GM19351 (cell line): ENCODE results near the gene RIOK3.
A peak's percentile ranks its signal among the peaks of the same experiment; 100 is the strongest.
"Not testable (repeated sequence)": the region's sequence is repeated elsewhere in the genome, so short reads cannot be mapped to it uniquely, and the experiment has no call there.

ENCODE experiments used
- ATAC-seq: cut with Tn5 transposase; IDR thresholded peaks from one replicate; pipeline ENCODE4 v1.9.1; 2021; ENCODE audit warnings: mild to moderate bottlenecking, moderate library complexity; ENCODE audit not compliant: unreplicated experiment

The RIOK3 gene

DNA sequence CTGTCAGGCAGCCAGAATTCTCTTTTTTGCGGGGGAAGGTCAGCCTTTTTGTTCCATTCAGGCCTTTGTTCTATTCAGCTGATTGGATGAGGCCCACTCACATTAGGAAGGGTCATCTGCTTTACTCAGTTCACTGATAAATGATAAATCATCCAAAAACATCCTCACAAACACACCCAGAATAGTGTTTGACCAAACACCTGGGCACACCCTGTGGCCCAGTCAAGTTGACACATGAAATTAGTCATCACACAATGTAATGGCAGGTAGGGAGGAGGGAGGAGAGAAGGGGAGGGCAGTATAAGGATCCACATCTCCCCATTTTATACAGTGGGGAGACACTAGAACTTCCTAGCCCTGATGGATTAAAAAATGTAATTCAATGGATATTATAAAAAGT lies 41.9 kb downstream of the RIOK3 start:
- no peak for ATAC-seq

DNA sequence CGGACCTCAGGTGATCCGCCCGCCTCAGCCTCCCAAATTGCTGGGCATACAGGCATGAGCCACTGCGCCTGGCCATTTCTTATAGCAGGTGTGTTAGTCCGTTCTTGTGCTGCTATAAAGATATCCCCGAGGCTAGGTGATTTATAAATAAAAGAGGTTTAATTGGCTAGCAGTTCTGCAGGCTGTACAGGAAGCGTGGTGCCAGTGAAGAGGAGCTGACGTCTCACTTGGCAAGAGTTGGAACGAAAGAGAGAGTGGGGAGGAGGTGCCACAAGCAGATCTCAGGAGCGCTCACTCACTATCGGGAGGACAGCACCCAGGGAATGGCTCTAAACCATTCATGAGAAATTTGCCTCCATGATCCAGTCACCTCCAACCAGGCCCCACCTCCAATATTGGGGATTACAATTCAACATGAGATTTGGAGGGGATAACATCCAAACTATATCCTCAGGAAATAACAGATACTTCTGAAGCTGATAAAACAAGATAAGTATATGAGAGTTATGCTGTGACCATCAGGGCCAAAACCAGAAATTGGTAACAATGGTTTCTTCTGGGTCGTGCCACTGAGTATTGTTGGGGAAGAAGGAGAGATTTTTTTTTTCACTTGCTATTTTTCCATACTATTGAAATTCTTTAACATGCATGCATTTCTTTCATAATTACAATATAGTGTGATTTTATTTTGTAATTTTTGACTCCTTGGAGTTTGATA lies 42.8 kb downstream of the RIOK3 start:
- ATAC-seq, result no peak

DNA sequence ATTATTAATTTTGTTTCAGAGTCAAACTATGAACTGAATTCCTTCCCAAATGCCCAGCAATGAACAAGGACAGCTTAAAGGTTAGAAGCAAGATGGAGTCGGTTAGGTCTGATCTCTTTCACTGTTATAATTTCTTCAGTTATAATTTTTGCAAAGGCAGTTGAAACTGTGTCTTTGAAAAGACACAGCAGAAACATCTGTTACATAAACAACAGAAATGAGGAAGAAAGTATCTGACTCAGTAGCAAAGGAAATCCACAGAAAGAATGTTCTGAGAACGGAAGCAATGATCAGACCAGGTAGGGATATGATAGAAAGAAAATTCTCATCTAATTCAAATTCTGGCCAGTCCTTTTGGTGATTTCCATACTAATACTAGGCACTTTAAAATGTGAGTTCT lies 45.0 kb downstream of the RIOK3 start:
- ATAC-seq, result no peak

DNA sequence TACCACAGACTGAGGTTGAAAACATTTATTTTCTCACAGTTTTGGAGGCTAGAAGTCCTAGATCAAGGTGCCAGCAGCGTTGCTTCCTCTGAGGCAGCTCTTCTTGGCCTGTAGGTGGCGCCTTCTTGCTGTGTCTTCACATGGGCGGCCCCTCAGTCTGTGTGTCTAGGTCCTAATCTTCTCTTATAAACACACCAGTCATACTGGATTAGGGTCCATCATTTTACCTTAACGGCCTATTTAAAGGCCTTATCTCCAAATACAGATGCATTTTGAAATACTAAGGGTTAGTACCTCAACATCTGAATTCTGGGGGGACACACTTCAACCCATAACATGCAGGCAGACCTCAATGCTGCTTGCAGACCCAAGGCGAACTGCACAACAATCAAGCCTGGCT lies 45.8 kb downstream of the RIOK3 start:
- ATAC-seq, result peak; percentile 40

DNA sequence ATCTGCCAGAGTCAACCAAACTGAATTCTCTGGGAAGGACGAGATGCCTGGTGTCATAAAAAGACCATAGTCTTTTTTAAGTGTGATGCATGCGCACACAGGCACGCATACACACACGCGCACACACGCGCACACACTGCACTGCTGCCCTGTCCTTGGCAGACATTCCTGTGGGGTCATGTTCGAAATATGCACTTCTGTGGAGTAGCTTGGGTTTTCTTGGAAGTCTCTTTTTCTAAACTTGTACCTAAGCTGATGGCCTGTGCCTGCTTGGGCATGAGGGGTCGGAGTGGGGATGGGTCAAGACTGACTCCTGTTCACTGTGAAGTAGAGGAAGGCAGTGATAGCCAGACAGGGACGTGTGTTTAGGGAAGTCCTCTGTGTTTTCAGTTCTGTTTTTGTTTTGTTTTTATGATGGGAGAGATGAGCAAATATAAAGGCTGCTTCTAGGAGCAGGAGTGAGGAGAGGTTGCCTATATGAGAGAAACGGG lies 46.2 kb downstream of the RIOK3 start:
- no peak for ATAC-seq

DNA sequence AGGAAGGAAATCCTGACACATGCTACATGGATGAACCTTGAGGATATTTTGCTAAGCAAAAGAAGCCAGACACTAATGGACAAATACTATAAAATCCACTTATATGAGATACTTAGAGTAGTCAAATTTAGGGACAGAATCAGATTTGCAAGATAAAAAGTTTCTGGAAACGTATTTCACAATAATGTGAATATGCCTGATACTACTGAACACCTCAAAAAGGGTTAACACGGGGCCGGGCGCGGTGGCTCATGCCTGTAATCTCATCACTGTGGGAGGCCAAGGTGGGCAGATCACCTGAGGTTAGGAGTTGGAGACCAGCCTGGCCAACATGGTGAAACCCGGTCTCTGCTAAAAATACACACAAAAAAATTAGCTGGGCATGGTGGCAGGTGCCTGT lies 48.5 kb downstream of the RIOK3 start:
- no peak for ATAC-seq

DNA sequence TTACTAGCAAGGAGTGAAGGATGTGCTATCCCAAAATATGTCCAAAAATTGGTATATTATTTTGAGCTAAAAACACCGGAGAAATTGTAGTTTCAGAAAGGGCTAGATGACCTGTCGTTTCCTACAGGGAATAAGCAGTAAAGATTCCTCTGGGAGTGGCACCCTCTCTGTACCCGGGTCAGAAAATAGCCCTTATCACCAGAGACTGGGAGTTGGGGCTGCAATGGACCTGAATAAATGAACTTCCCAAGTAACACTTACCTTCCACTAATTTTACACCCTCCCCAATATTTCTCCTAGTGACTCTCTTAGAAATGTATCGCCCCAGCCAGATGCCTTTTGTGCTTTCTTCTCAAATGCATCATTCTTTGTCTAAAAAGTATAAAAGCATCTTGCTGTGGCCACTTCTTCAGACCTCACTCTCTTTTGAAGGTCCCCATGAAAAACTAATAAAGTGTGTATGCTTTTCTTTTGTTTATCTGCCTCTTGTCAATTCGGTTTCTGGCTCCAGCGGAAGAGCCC lies 49.5 kb downstream of the RIOK3 start:
- no peak for ATAC-seq

DNA sequence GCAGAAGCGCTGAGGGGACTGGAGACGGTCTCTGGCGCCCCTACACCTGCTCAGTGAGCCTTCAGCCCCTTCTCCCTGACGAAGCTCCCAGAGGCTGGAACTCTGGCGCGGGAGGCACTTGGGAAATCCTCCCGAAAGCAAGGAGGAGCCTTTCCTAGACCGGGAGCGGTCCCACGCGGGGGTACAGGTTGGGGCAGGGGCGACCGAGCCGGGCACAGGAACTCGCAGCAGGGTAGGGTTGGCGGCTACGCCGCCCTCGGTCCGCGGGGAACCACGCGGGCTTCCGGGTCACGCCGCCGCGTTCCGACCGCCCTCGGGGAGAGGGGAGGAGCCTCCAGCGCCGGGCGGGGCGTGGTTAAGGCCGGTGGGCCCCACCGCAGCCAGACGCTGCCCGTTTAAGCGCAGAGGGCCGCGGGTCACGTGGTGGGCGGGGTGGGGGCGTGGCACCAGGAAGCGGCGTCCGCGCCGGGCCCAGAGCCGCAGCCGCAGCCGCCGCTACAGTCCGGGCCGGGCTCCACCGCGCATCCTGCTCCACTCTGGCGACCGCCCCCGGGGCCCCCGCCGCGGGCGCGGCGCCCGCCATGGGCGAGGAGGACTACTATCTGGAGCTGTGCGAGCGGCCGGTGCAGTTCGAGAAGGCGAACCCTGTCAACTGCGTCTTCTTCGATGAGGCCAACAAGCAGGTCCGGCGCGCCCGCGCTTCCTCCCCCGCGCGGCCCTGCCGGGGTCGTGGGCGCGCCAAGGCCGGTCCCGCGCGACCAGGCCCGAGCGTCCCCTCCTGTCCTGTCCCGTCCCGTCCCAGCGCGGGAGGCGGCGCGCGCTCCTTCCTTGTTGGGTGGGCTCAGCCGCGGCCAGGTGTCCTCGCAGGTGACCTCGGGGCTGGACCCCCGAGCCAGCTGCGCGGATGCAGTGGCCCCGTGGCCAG lies 50.2 kb downstream of the RIOK3 start, which contains the start of gene RMC1:
Gene RMC1, plus strand, starts transcription at position 474 of the 925 bp plus-strand sequence. Its CDS starts 108 bp downstream, at position 582.
- peak; percentile 80 for ATAC-seq

DNA sequence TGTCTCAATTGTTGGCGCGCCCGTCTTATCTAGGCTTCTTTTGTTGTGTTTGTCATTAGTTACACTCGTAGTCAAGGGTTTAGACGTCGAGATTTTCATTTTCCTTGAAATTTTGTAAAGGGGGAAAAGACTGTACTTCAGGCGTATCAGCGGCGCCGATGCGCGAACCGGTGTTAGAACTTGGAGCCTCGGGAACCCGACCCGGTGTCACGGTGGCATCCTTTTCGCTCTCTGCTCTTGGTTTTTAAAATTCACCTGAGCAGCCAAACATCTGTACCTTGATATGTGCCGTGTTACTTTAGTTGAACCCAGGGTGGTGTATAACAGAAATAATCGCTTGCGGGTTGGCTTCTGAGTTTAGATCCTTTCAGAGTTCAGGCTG lies 50.9 kb downstream of the RIOK3 start:
- ATAC-seq, result no peak

DNA sequence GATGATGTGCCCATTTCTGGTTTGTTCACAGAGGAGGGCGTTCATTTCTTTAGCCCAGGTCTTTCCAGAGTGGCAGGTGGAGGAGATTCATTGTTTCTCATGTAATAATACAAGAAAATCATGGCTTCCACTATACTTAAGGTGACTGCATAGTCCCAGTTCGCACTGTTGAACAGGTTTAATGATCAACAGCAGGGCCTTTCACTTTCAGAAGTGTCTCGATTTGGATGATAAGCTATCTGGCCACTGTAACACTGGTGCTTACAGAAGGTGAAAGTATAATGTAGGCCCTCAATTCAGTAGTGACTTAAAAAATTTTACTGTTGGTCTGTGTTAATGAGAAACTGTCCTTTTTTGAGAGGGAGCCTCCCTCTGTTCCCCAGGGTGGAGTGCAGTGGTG lies 51.6 kb downstream of the RIOK3 start:
- ATAC-seq, result peak; percentile 44

DNA sequence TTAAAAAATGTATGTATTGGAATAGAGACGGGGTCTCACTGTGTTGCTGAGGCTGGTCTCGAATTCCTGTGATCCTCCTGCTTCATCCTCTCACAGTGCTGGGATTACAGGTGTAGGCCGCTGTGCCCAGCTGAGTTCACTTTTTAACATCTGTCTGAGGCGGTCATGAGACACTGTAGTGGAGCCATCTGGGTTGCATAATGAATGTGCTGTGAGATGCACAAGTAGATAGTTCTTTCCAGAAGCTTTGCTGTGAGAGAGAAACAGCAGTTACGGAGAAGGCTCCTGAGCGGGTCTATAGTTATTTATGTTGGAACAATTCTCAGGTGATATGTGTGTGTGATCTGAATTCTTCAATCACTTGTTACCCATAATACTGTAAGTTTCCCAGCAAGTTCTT lies 53.3 kb downstream of the RIOK3 start:
- ATAC-seq, result no peak

DNA sequence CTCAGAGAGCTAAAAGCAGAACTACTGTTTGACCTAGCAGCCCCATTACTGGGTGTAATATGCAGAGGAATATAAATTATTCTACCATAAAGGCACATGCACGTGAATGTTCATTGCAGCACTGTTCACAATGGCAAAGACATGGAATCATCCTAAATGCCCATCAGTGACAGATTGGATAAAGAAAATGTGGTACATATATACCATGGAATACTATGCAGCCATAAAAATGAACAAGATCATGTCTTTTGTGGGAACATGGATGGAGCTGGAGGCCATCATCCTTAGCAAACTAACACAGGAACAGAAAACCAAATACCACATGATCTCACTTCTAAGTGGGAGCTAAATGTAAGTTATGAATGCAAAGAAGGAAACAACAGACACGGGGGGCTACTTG lies 57.8 kb downstream of the RIOK3 start:
- ATAC-seq, result not testable (repeated sequence)

DNA sequence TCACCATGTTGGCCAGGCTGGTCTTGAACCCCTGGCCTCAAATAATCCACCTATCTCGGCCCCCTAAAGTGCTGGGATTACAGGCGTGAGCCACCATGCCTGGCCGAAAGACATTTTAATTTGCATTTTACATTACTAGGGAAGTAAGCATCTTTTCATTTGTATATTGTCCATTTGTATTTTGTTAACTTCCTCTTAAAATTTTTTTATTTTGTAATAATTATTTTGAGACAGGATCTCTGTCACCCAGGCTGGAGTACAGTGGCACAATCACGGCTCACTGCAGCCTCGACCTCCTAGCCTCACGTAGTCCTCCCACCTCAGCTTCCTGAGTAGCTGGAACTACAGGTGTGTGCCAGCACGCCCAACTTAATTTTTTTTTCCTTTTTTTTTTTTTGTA lies 59.1 kb downstream of the RIOK3 start:
- ATAC-seq, result not testable (repeated sequence)

DNA sequence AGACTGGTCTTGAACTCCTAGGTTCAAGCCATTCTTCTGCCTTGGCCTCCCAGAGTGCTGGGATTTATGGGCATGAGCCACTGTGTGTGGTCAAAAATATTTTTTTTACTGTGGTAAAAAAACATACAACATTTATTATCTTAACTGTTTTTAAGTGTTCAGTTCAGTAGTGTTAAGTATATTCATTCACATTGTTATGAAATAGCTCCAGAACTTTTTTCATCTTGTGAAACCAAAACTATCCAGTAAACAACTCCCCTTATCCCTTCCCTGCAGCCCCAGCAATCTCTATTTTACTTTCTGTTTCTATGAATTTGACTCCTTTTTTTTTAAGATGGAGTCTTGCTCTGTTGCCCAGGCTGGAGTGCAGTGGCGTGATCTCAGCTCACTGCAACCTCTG lies 59.6 kb downstream of the RIOK3 start:
- no peak for ATAC-seq

DNA sequence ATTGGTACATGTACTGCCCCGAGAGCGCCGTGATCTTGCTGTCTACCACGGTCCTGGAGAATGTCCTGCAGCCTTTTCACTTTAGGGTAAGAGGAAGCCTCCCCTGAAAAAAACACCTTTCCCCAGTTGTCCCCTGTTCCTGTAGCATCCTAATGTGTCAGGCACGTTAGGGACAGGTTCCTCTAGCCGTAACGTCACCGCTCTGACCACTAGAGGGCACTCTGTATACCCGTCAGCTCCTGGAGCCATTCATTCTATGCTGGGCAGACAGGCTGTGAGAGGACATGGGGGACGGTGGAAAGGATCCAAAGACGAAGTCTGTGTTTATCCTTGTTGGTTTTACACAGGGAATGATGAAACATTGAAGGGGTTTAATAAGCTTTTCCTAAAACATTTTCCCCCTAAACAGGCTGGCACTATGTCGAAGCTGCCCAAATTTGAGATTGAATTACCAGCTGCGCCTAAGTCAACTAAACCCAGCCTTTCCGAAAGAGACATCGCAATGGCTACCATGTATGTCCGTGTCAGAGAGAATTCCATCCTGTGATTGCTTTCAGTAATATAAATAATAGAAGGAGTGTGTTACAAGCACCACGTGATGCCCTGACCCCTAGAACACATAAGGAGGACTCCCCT lies 62.9 kb downstream of the RIOK3 start:
- ATAC-seq, result peak; percentile 91

DNA sequence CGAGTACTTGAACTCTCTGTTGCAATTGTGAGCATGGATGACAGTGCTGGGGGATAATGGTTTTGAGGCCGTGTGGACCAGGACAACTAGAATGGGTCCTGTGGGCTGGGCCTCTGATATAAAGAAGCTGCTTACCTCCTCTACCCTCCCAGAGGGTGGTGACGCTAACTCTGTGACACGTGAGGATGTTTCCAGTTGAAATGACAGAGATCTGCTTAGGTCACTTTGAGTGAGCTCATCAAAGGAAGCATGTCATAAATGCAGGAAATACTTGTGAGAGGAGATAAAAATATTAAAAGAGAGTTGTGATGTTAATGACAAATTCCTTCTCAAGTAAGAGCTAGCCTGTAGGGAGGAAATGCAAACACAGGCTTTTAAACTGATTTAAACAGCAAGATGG lies 66.6 kb downstream of the RIOK3 start:
- no peak for ATAC-seq

DNA sequence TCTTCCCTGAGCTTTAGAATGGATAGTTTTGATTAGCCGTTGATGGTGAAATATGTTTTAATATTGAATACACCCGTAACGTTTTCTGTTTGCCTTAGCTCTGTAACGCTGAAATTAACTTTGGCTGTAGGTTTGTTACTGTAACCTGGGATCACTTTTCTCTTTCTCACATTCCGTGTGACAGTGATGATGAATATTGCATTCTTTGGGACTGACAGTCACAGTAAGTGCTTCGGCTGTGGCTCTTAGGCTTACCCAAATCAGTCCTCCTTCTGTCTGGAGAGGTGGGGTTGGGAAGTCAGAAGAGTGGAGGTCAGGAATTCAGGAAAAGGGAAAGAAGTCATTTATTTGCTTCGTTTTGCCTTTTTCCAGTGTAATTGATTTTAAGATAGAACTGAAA lies 68.2 kb downstream of the RIOK3 start:
- ATAC-seq, result no peak

DNA sequence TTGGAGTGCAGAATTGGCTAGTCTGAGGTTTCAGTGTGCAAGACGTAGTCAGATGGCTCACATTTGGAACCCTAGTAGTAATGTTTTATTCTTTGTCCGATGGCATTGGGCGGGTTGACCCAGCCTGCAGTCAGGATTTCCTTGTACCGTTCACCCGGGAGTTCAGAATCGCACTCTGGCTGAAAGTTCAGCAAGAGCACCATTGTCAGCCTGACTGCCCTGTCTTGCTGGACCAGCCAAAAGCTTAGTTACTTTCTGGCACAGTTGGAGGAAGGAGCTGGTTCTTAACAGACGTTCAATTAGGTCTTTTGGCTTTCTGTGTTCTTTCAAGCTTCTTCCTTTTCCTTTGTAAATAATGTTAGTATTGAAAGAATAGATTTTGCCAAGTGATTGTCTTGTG lies 68.8 kb downstream of the RIOK3 start:
- no peak for ATAC-seq

DNA sequence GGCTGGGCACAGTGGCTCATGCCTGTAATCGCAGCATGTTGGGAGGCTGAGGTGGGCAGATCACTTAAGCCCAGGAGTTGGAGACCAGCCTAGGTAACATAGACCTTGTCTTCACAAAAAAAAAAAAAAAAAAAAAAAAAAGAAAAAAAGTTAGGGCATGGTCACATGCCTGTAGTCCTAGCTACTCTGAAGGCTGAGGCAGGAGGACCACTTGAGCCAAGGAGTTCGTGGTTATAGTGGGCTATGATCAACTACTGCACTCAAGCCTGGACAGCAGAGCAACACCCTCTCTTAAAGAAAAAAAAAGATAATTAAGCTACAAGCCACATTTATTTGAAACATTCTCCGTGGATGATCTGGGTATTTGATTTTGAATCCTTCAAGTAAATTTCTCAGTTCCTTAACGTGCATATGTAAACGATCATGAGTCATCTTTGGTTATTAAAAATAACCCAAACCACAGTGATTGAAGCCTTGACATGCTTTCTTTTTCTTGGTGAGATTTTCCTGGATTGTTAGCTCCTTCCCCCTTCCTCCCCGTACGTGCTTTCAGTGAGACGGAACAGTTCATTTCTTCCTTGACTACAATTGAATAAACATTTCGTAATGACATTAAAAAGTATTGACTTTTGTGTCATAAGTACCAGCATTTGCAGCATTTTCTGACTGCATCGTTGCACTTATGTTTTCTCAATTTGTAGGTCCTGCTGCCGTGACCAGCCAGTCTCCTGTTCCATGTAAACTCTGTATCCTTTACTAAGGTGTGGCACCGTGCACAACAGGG lies 70.5 kb downstream of the RIOK3 start:
- ATAC-seq, result no peak

DNA sequence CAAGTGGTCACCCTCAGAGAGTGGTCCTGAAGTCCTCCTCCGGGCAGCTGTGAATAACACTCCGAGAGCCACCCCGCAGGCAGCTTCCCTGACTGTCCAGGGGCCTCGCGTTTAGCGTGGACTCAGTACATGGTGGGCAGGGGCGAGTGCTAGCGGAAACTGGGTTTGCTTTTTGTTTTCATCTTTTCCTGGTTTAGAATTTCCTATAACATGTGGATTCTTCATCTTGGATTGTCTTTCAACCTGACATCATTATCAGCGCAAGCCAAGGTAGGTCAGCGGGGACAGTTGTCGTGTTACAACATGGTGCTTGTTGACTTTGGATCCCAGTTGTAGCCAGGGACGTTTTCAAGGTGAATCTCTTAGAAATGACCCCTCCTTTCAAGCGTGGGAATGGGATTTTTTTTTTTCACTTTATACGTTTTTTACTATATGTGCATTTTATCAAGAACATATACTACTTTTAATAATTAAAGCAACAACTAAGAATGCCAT lies 71.2 kb downstream of the RIOK3 start:
- no peak for ATAC-seq
